H9 (cell line): ENCODE data around the gene GALNT9. TPM values are rescaled to one million over a fixed set of nuclear protein-coding genes. Genes with fewer than 3 reads are reported as not detected.

Experiments used
- DNase-seq: peaks from one replicate; pipeline ENCODE4 v3.0.0-alpha.2; 2017
- H2AFZ ChIP-seq: one replicate; pipeline ENCODE4 v1.6.1; 2013; ENCODE audit warnings: mild to moderate bottlenecking, low read length, control low read depth, moderate library complexity
- H2AK5ac ChIP-seq: 2 replicates; pipeline ENCODE4 v1.6.1; 2013; ENCODE audit warnings: low read length, control low read depth, mixed read lengths; ENCODE audit not compliant: insufficient read length
- H2BK120ac ChIP-seq: one replicate; pipeline ENCODE4 v1.6.1; 2013; ENCODE audit warnings: low read depth, mild to moderate bottlenecking, low read length, control low read depth, inconsistent platforms; ENCODE audit not compliant: poor library complexity, severe bottlenecking
- H2BK12ac ChIP-seq: 2 replicates; pipeline ENCODE4 v1.6.1; 2013; ENCODE audit warnings: low read length, control low read depth, mixed read lengths, low read depth; ENCODE audit not compliant: insufficient read length
- H2BK15ac ChIP-seq: 2 replicates; pipeline ENCODE4 v1.6.1; 2013; ENCODE audit warnings: low read depth, low read length, control low read depth
- H2BK20ac ChIP-seq: one replicate; pipeline ENCODE4 v1.6.1; 2013; ENCODE audit warnings: low read depth, mild to moderate bottlenecking, low read length, control low read depth, inconsistent platforms; ENCODE audit not compliant: poor library complexity, severe bottlenecking
- H2BK5ac ChIP-seq: 2 replicates; pipeline ENCODE4 v1.6.1; 2013; ENCODE audit warnings: low read length, control low read depth, mixed read lengths; ENCODE audit not compliant: insufficient read length
- H3K14ac ChIP-seq: 2 replicates; pipeline ENCODE4 v1.6.1; 2013; ENCODE audit warnings: low read length, control low read depth; ENCODE audit not compliant: insufficient read depth
- H3K18ac ChIP-seq: 2 replicates; pipeline ENCODE4 v1.6.1; 2013; ENCODE audit warnings: low read depth, mild to moderate bottlenecking, mixed read lengths, low read length, control low read depth; ENCODE audit not compliant: insufficient read length
- H3K23ac ChIP-seq: 2 replicates; pipeline ENCODE4 v1.6.1; 2013; ENCODE audit warnings: low read length, control low read depth, mixed read lengths, low read depth; ENCODE audit not compliant: insufficient read length
- H3K23me2 ChIP-seq: 2 replicates; pipeline ENCODE4 v1.6.1; 2013; ENCODE audit warnings: low read depth, mild to moderate bottlenecking, mixed read lengths, low read length, control low read depth; ENCODE audit not compliant: insufficient read length, poor library complexity, severe bottlenecking
- H3K27ac ChIP-seq: 2 replicates; pipeline ENCODE4 v1.5.1; 2013; ENCODE audit warnings: low read length, control low read depth, mixed read lengths, low read depth; ENCODE audit not compliant: insufficient read length
- H3K27me3 ChIP-seq: 2 replicates; pipeline ENCODE4 v1.6.1; 2013; ENCODE audit warnings: low read length, control low read depth, inconsistent platforms; ENCODE audit not compliant: insufficient read depth
- H3K4ac ChIP-seq: 2 replicates; pipeline ENCODE4 v1.6.1; 2013; ENCODE audit warnings: low read depth, mild to moderate bottlenecking, control low read depth, inconsistent platforms, low read length, moderate library complexity
- H3K4me1 ChIP-seq: 2 replicates; pipeline ENCODE4 v1.6.1; 2013; ENCODE audit warnings: low read length, control low read depth, inconsistent platforms; ENCODE audit not compliant: insufficient read depth
- H3K4me2 ChIP-seq: 2 replicates; pipeline ENCODE4 v1.6.1; 2013; ENCODE audit warnings: low read length, control low read depth, mixed read lengths; ENCODE audit not compliant: insufficient read length, insufficient read depth
- H3K56ac ChIP-seq: 2 replicates; pipeline ENCODE4 v1.6.1; 2013; ENCODE audit warnings: low read depth, mild to moderate bottlenecking, mixed read lengths, low read length, control low read depth; ENCODE audit not compliant: insufficient read length
- H3K79me1 ChIP-seq: 2 replicates; pipeline ENCODE4 v1.6.1; 2013; ENCODE audit warnings: low read depth, mild to moderate bottlenecking, moderate library complexity, low read length, control low read depth, inconsistent platforms; ENCODE audit not compliant: insufficient read depth, poor library complexity, severe bottlenecking
- H3K79me2 ChIP-seq: 2 replicates; pipeline ENCODE4 v1.6.1; 2013; ENCODE audit warnings: low read length, control low read depth, inconsistent platforms; ENCODE audit not compliant: insufficient read depth
- H3K9ac ChIP-seq: 2 replicates; pipeline ENCODE4 v1.6.1; 2013; ENCODE audit warnings: low read length, control low read depth, mixed read lengths; ENCODE audit not compliant: insufficient read length; ENCODE audit errors: extremely low read depth
- H3K9me3 ChIP-seq: one replicate; pipeline ENCODE4 v1.6.1; 2013; ENCODE audit warnings: low read depth, low read length, inconsistent platforms; ENCODE audit not compliant: control insufficient read depth
- H3T11ph ChIP-seq: one replicate; pipeline ENCODE4 v1.6.1; 2013; ENCODE audit warnings: mild to moderate bottlenecking, low read length, control low read depth, inconsistent platforms
- H4K20me1 ChIP-seq: one replicate; pipeline ENCODE4 v1.6.1; 2013; ENCODE audit not compliant: control insufficient read depth, insufficient read length, insufficient read depth
- H4K5ac ChIP-seq: 2 replicates; pipeline ENCODE4 v1.6.1; 2013; ENCODE audit warnings: low read depth, mild to moderate bottlenecking, mixed read lengths, low read length, control low read depth; ENCODE audit not compliant: insufficient read length
- H4K8ac ChIP-seq: replicated peaks from 2 replicates; pipeline ENCODE4 v1.6.1; 2013; ENCODE audit warnings: low read length, control low read depth, mixed read lengths, low read depth; ENCODE audit not compliant: insufficient read length
- H4K91ac ChIP-seq: 2 replicates; pipeline ENCODE4 v1.6.1; 2013; ENCODE audit warnings: low read depth, mild to moderate bottlenecking, moderate library complexity, mixed read lengths, low read length, control low read depth; ENCODE audit not compliant: insufficient read length
- H3K27ac Mint-ChIP-seq, 3 experiments: 2 replicates in 2 of 3; 3 replicates in 1 of 3; pipeline ENCODE4 v1.8.0; 2020 to 2021; ENCODE audit warnings: mixed read lengths in 3 of 3, mild to moderate bottlenecking in 1 of 3, moderate library complexity in 1 of 3
- H3K27me3 Mint-ChIP-seq: 2 replicates; pipeline ENCODE4 v1.8.0; 2021; ENCODE audit warnings: low read depth, mild to moderate bottlenecking, moderate library complexity, mixed read lengths
- H3K36me3 Mint-ChIP-seq, 3 experiments: 2 replicates in 2 of 3; 3 replicates in 1 of 3; pipeline ENCODE4 v1.8.0; 2020 to 2021; ENCODE audit warnings: low read depth in 3 of 3, mixed read lengths in 3 of 3; ENCODE audit not compliant: insufficient read depth in 1 of 3
- H3K4me1 Mint-ChIP-seq, 2 experiments: 2 replicates each; pipeline ENCODE4 v1.8.0; 2020; ENCODE audit warnings: mixed read lengths in 2 of 2
- H3K4me3 Mint-ChIP-seq, 2 experiments: 2 replicates in 1 of 2; 3 replicates in 1 of 2; pipeline ENCODE4 v1.8.0; 2020 to 2021; ENCODE audit warnings: mild to moderate bottlenecking in 2 of 2, mixed read lengths in 2 of 2, moderate library complexity in 1 of 2
- H3K9me3 Mint-ChIP-seq, 2 experiments: 2 replicates in 1 of 2; 3 replicates in 1 of 2; pipeline ENCODE4 v1.8.0; 2020; ENCODE audit warnings: mild to moderate bottlenecking in 2 of 2, mixed read lengths in 2 of 2, moderate library complexity in 1 of 2
- WGBS: extraction: QIAGEN DNeasy Blood & Tissue Kit; methylation state at CpG from one replicate; pipeline ENCODE4 v1.1.7; 2013; ENCODE audit warnings: missing lambda C conversion rate, low lambda C conversion rate, mixed read lengths; ENCODE audit not compliant: insufficient read length; ENCODE audit errors: extremely low coverage; 5-methylcytosine and 5-hydroxymethylcytosine counted together
- total RNA-seq: library from RNA; stranded (reverse); gene quantifications from 2 replicates; pipeline ENCODE4 v1.2.1, GENCODE V29; 2021
- TF ChIP-seq, protein P1 (sequence below): fragments of 200-600 bp; sonication (generic); conservative IDR thresholded peaks from 3 replicates; pipeline ENCODE4 v1.8.0; 2021; ENCODE audit warnings: antibody characterized with exemption, mild to moderate bottlenecking

Gene GALNT9
- total RNA-seq, 1 experiment from 2014 or later, result 0.35 TPM

DNA sequence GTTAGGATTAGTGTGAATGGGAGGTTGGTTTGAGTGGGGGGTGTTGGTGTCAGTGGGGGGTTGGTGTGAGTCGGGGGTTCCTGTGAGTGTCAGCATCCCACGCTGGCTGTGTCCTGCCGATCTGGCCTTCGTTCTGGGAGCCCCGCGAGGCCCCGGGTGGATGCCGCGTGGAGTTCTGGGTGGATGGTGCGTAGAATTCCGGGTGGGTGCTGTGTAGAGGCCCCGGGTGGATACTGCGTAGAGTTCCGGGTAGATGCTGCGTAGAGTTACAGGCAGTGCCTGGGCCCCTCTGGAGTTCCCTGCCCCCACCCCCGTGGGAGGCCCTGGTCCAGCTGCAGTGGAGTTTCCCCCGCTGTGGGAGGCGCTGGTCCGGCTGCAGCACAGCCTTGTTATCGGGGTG lies 176.4 kb downstream of the GALNT9 start:
- H4K5ac ChIP-seq, result no peak overlapping the region
- no peaks in the 10 kb centered on the region for H4K20me1 ChIP-seq
- Mint-ChIP-seq H3K36me3 (peaks cover 6 to 8% (median 7%) of the 10 kb centered on the region in 3 experiments), H3K4me1 (no peaks in the 10 kb centered on the region), H3K4me3 (no peak overlapping the region), H3K27ac (no peak overlapping the region), H3K9me3 (no peaks in the 10 kb centered on the region), H3K27me3 (peaks cover 5% of the 10 kb centered on the region)
- H2BK20ac ChIP-seq, result no peak overlapping the region
- H3K4ac ChIP-seq, result no peak overlapping the region
- H4K8ac ChIP-seq, result no peak overlapping the region
- no peaks in the 10 kb centered on the region for H3K23me2 ChIP-seq
- H3T11ph ChIP-seq, result no peak overlapping the region
- H2AFZ ChIP-seq, result no peak overlapping the region
- H3K4me1 ChIP-seq, result no peaks in the 10 kb centered on the region
- H2BK15ac ChIP-seq, result no peak overlapping the region
- DNase-seq, result no peak
- H2AK5ac ChIP-seq, result no peak overlapping the region
- WGBS, result no CpG with 5 or more reads among the region's 20 CpGs
- H3K9ac ChIP-seq, result no peak overlapping the region
- H4K91ac ChIP-seq, result no peak overlapping the region
- H3K79me2 ChIP-seq, result no peaks in the 10 kb centered on the region
- H3K27me3 ChIP-seq, result no peaks in the 10 kb centered on the region
- H2BK120ac ChIP-seq, result no peak overlapping the region
- no peak overlapping the region for H3K23ac ChIP-seq
- H2BK5ac ChIP-seq, result no peak overlapping the region
- no peak overlapping the region for H3K27ac ChIP-seq
- H3K14ac ChIP-seq, result no peak overlapping the region
- peaks cover 18% of the 10 kb centered on the region for H3K9me3 ChIP-seq
- H3K79me1 ChIP-seq, result no peaks in the 10 kb centered on the region
- no peak overlapping the region for H2BK12ac ChIP-seq
- TF ChIP-seq, protein P1, sequence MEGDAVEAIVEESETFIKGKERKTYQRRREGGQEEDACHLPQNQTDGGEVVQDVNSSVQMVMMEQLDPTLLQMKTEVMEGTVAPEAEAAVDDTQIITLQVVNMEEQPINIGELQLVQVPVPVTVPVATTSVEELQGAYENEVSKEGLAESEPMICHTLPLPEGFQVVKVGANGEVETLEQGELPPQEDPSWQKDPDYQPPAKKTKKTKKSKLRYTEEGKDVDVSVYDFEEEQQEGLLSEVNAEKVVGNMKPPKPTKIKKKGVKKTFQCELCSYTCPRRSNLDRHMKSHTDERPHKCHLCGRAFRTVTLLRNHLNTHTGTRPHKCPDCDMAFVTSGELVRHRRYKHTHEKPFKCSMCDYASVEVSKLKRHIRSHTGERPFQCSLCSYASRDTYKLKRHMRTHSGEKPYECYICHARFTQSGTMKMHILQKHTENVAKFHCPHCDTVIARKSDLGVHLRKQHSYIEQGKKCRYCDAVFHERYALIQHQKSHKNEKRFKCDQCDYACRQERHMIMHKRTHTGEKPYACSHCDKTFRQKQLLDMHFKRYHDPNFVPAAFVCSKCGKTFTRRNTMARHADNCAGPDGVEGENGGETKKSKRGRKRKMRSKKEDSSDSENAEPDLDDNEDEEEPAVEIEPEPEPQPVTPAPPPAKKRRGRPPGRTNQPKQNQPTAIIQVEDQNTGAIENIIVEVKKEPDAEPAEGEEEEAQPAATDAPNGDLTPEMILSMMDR, result no peak
- H3K4me2 ChIP-seq, result no peak overlapping the region
- H3K56ac ChIP-seq, result no peak overlapping the region
- H3K18ac ChIP-seq, result no peak overlapping the region
